HepG2 (cell line): Measurements from ENCODE around the gene TEKTIP1. TPM values are rescaled to one million over a fixed set of nuclear protein-coding genes. Genes with fewer than 3 reads are reported as not detected.

ENCODE experiments used
- CENPT ChIP-seq: sonication (generic); formaldehyde crosslinking; IDR thresholded peaks from 2 replicates; pipeline ENCODE4 v1.8.0; 2022; ENCODE audit warnings: low read depth, mild to moderate bottlenecking, moderate library complexity, missing genetic modification reagents
- MAX ChIP-seq: IDR thresholded peaks from 2 replicates; pipeline ENCODE4 v1.6.1; 2012; ENCODE audit warnings: inconsistent platforms
- MEIS1 ChIP-seq: sonication (generic); formaldehyde crosslinking; IDR thresholded peaks from 2 replicates; pipeline ENCODE4 v1.9.0; 2021; ENCODE audit warnings: mild to moderate bottlenecking, missing genetic modification reagents, moderate library complexity, borderline replicate concordance
- MYC ChIP-seq: sonication (generic); formaldehyde crosslinking; IDR thresholded peaks from 2 replicates; pipeline ENCODE4 v1.9.0; 2021; ENCODE audit warnings: missing genetic modification reagents, borderline replicate concordance
- PAWR ChIP-seq: sonication (generic); formaldehyde crosslinking; IDR thresholded peaks from 2 replicates; pipeline ENCODE4 v1.4.0; 2020; ENCODE audit warnings: missing genetic modification reagents, mild to moderate bottlenecking, borderline replicate concordance
- POGK ChIP-seq: sonication (generic); formaldehyde crosslinking; conservative IDR thresholded peaks from 2 replicates; pipeline ENCODE4 v1.8.0; 2022; ENCODE audit warnings: mild to moderate bottlenecking, moderate library complexity, missing genetic modification reagents
- REXO4 ChIP-seq: sonication (generic); formaldehyde crosslinking; IDR thresholded peaks from 2 replicates; pipeline ENCODE4 v1.8.0; 2022; ENCODE audit warnings: missing genetic modification reagents, mild to moderate bottlenecking, borderline replicate concordance
- RXRB ChIP-seq: IDR thresholded peaks from 2 replicates; pipeline ENCODE4 v1.6.1; 2016; ENCODE audit warnings: borderline replicate concordance, missing genetic modification reagents, missing compliant biosample characterization
- SCMH1 ChIP-seq: sonication (generic); formaldehyde crosslinking; IDR thresholded peaks from 2 replicates; pipeline ENCODE4 v1.9.0; 2021; ENCODE audit warnings: missing genetic modification reagents, mild to moderate bottlenecking, borderline replicate concordance
- YY1 ChIP-seq: IDR thresholded peaks from 2 replicates; pipeline ENCODE4 v1.6.1; 2011; ENCODE audit warnings: low read length, low read depth, moderate library complexity, mild to moderate bottlenecking; ENCODE audit not compliant: insufficient read depth, insufficient replicate concordance
- ZBTB1 ChIP-seq: sonication (generic); formaldehyde crosslinking; IDR thresholded peaks from 2 replicates; pipeline ENCODE4 v1.4.0; 2020; ENCODE audit warnings: missing genetic modification reagents, borderline replicate concordance
- ZNF142 ChIP-seq: sonication (generic); formaldehyde crosslinking; IDR thresholded peaks from 2 replicates; pipeline ENCODE4 v1.4.0; 2020; ENCODE audit warnings: missing genetic modification reagents
- ZNF451 ChIP-seq: sonication (generic); formaldehyde crosslinking; IDR thresholded peaks from 2 replicates; pipeline ENCODE4 v1.5.0; 2020; ENCODE audit warnings: mild to moderate bottlenecking, missing genetic modification reagents
- ZNF609 ChIP-seq: sonication (generic); formaldehyde crosslinking; IDR thresholded peaks from 2 replicates; pipeline ENCODE4 v1.4.0; 2020; ENCODE audit warnings: mild to moderate bottlenecking, missing genetic modification reagents, borderline replicate concordance
- ZNF720 ChIP-seq: sonication (generic); formaldehyde crosslinking; IDR thresholded peaks from 2 replicates; pipeline ENCODE4 v1.4.0; 2020; ENCODE audit warnings: missing genetic modification reagents
- ZNF768 ChIP-seq: sonication (generic); formaldehyde crosslinking; IDR thresholded peaks from 2 replicates; pipeline ENCODE4 v1.4.0; 2020; ENCODE audit warnings: missing genetic modification reagents
- polyA plus RNA-seq, 8 experiments: library from polyadenylated mRNA; depleted of rRNA in 3 of 8; stranded (reverse) in 7 of 8; unstranded in 1 of 8; fragments of >200 nt; fragmentation: Illumina TruSeq in 4 of 8; extraction: Trizol in 4 of 8; gene quantifications; 2 replicates each; pipeline versions ENCODE4 v1.2.1 to v1.2.3, GENCODE V29; 2011 to 2016; ENCODE audit warnings: low read depth in 4 of 8, missing spikeins in 1 of 8, mixed read lengths in 1 of 8; ENCODE audit not compliant: insufficient read depth in 1 of 8
- total RNA-seq, 5 experiments: library from RNA; depleted of rRNA; stranded (reverse); fragments of >200 nt; fragmentation: Illumina TruSeq; extraction: Trizol; gene quantifications; 2 replicates each; pipeline ENCODE4 v1.2.3, GENCODE V29; 2016; ENCODE audit warnings: low read depth in 1 of 5

Gene TEKTIP1
- total and polyA plus RNA-seq, 2 of the 13 experiments (the other 11 are each of a cell fraction or from before 2014, with no cell fraction given) = not detected

- TF ChIP-seq ZNF720 (no peak), ZNF609 (CRISPR knock-in tag) (0 out of 2 replicates have a peak, but pooled peaks have one; percentile 10), MYC (CRISPR knock-in tag) (no peak; the same call in 1 of the 2 replicates), ZBTB1 (CRISPR knock-in tag) (no peak), SCMH1 (CRISPR knock-in tag) (no peak), MAX (no peak), YY1 (no peak), ZNF142 (no peak), ZNF451 (CRISPR knock-in tag) (no peak), REXO4 (CRISPR knock-in tag) (no peak), CENPT (CRISPR knock-in tag) (no peak), PAWR (CRISPR knock-in tag) (no peak), MEIS1 (CRISPR knock-in tag) (no peak), ZNF768 (no peak), RXRB (0 out of 2 replicates have a peak, but pooled peaks have one; percentile 40), POGK (no peak)
These were observed 31.4 kb upstream of the TEKTIP1 start (continued) for GRCh38 chr19:3507371-3508120.
